Nephron progenitor cell (in vitro differentiated cells): ENCODE data around the gene PARP12.

Source experiments
- DNase-seq: peaks from one replicate; pipeline ENCODE4 v3.0.0; 2021
- H3K27ac Mint-ChIP-seq: 2 replicates; pipeline ENCODE4 v1.8.0; 2021; ENCODE audit warnings: mild to moderate bottlenecking, moderate library complexity, mixed read lengths
- H3K27me3 Mint-ChIP-seq: 2 replicates; pipeline ENCODE4 v1.8.0; 2021; ENCODE audit warnings: mild to moderate bottlenecking, low read depth, mixed read lengths; ENCODE audit not compliant: poor library complexity
- H3K36me3 Mint-ChIP-seq: 2 replicates; pipeline ENCODE4 v1.8.0; 2021; ENCODE audit warnings: low read depth, mixed read lengths
- H3K4me1 Mint-ChIP-seq: 2 replicates; pipeline ENCODE4 v1.8.0; 2021; ENCODE audit warnings: mixed read lengths
- H3K4me3 Mint-ChIP-seq: 2 replicates; pipeline ENCODE4 v1.8.0; 2021; ENCODE audit warnings: mild to moderate bottlenecking, moderate library complexity, mixed read lengths
- H3K9me3 Mint-ChIP-seq: 2 replicates; pipeline ENCODE4 v1.8.0; 2021; ENCODE audit warnings: mild to moderate bottlenecking, moderate library complexity, mixed read lengths
- CTCF ChIP-seq: fragments of 200-600 bp; sonication (generic); IDR thresholded peaks from 2 replicates; pipeline ENCODE4 v1.5.0; 2021; ENCODE audit warnings: antibody characterized with exemption

Gene PARP12

GRCh38 chr7:140045697-140046096 lies 17.1 kb downstream of the PARP12 start:
- peaks cover 4% of the 10 kb centered on the region for H3K4me1 Mint-ChIP-seq
- H3K9me3 Mint-ChIP-seq = no peaks in the 10 kb centered on the region
- H3K27me3 Mint-ChIP-seq = peaks cover 12% of the 10 kb centered on the region
- no peaks in the 10 kb centered on the region for H3K36me3 Mint-ChIP-seq
- H3K27ac Mint-ChIP-seq = no peak overlapping the region
- no peak overlapping the region for H3K4me3 Mint-ChIP-seq
- no peak for DNase-seq
- no peak for TF ChIP-seq CTCF

GRCh38 chr7:140044251-140044650 lies 18.5 kb downstream of the PARP12 start:
- Mint-ChIP-seq H3K27me3 (peaks cover 16% of the 10 kb centered on the region), H3K4me3 (no peak overlapping the region), H3K9me3 (no peaks in the 10 kb centered on the region), H3K27ac (no peak overlapping the region), H3K36me3 (no peaks in the 10 kb centered on the region), H3K4me1 (peaks cover 9% of the 10 kb centered on the region)
- DNase-seq = no peak
- TF ChIP-seq CTCF = no peak

- no peaks in the 10 kb centered on the region for H3K36me3 Mint-ChIP-seq
- peak overlapping the region; percentile 34 for H3K27ac Mint-ChIP-seq
- H3K27me3 Mint-ChIP-seq = peaks cover 11% of the 10 kb centered on the region
- TF ChIP-seq CTCF = no peak
- peaks cover 18% of the 10 kb centered on the region for H3K4me1 Mint-ChIP-seq
- H3K9me3 Mint-ChIP-seq = no peaks in the 10 kb centered on the region
- no peak for DNase-seq
- no peak overlapping the region for H3K4me3 Mint-ChIP-seq
Measured at GRCh38 chr7:140042386-140042670, 20.4 kb downstream of the PARP12 start.

- no peaks in the 10 kb centered on the region for H3K9me3 Mint-ChIP-seq
- no peak for DNase-seq
- H3K27me3 Mint-ChIP-seq = peaks cover 14% of the 10 kb centered on the region
- no peak for TF ChIP-seq CTCF
- peaks cover 18% of the 10 kb centered on the region for H3K4me1 Mint-ChIP-seq
- no peak overlapping the region for H3K4me3 Mint-ChIP-seq
- peak overlapping the region; percentile 34 for H3K27ac Mint-ChIP-seq
- no peaks in the 10 kb centered on the region for H3K36me3 Mint-ChIP-seq
Measured at GRCh38 chr7:140041659-140042385, 20.9 kb downstream of the PARP12 start.

GRCh38 chr7:140039896-140040295 lies 22.9 kb downstream of the PARP12 start:
- Mint-ChIP-seq H3K27ac (peak overlapping the region; percentile 36), H3K36me3 (no peaks in the 10 kb centered on the region), H3K27me3 (peaks cover 16% of the 10 kb centered on the region)

More at GRCh38 chr7:140039896-140040295, 22.9 kb downstream of the PARP12 start:
- H3K4me1 Mint-ChIP-seq = peaks cover 18% of the 10 kb centered on the region
- TF ChIP-seq CTCF = no peak
- no peak overlapping the region for H3K4me3 Mint-ChIP-seq
- no peaks in the 10 kb centered on the region for H3K9me3 Mint-ChIP-seq
- DNase-seq = no peak
